Lower leg skin (tissue), 4 donors: Measurements from ENCODE around the gene TENT4A. TPM values are rescaled to one million over a fixed set of nuclear protein-coding genes. Genes with fewer than 3 reads are reported as not detected.

Source experiments
- DNase-seq, 2 donors: peaks; one replicate each; pipeline ENCODE4 v3.0.0-alpha.2; 2019; ENCODE audit warnings: low spot score in 2 of 2
- H3K4me3 ChIP-seq: fragments of 200-600 bp; sonication (generic); 2 replicates; pipeline ENCODE4 v1.5.1; 2017; ENCODE audit warnings: mild to moderate bottlenecking, low read depth; ENCODE audit not compliant: poor library complexity, severe bottlenecking
- CTCF ChIP-seq, 3 donors: fragments of 450-650 bp; IDR thresholded peaks; one replicate each; pipeline ENCODE4 v1.5.1; 2016; ENCODE audit warnings: antibody characterized with exemption in 3 of 3, mild to moderate bottlenecking in 3 of 3, moderate library complexity in 2 of 3
- POLR2A ChIP-seq, 2 donors: fragments of 450-650 bp; IDR thresholded peaks; one replicate each; pipeline ENCODE4 v1.6.1; 2016 to 2017; ENCODE audit warnings: antibody characterized with exemption in 2 of 2, mild to moderate bottlenecking in 1 of 2, moderate library complexity in 1 of 2
- WGBS, 2 donors: methylation state at CpG; one replicate each; pipeline ENCODE4 v1.1.5; 2018; 5-methylcytosine and 5-hydroxymethylcytosine counted together
- intact Hi-C: fragments of 100-400 bp; cut with DNase I; formaldehyde crosslinking; loops from one replicate; pipeline ENCODE4 v1.15.0; 2023; ENCODE audit warnings: low total_unique reads
- total RNA-seq, 4 donors: library from RNA; depleted of rRNA; stranded (reverse); fragments of >200 nt; gene quantifications; one replicate each; pipeline ENCODE4 v1.1.0, GENCODE V29; 2016

The TENT4A gene
- total RNA-seq, 4 donors from 2014 or later = 12.9 to 51.6 (median 21.6) TPM

GRCh38 chr5:6739603-6740002 is 26.4 kb downstream of the TENT4A start:
- no peak overlapping the region for H3K4me3 ChIP-seq
- intact Hi-C loops = no loop called here
- WGBS, 2 donors = 90 to 92% methylated on average over 15 of the region's 15 CpGs
- no peak for TF ChIP-seq POLR2A (IDR thresholded peaks at IDR 0.05)
- TF ChIP-seq CTCF (IDR thresholded peaks at IDR 0.05) = no peak
- peak in 1 of 2 donors; percentile 76 for DNase-seq

- DNase-seq = peak in 1 of 2 donors; percentile 80
- TF ChIP-seq POLR2A (IDR thresholded peaks at IDR 0.05) (no peak), CTCF (IDR thresholded peaks at IDR 0.05) (no peak)
- intact Hi-C loops = no loop called here
- no peak overlapping the region for H3K4me3 ChIP-seq
- WGBS, 2 donors = 90 to 92% methylated on average over 12 of the region's 12 CpGs
Measured at GRCh38 chr5:6740586-6741150, 27.4 kb downstream of the TENT4A start.

- 87 to 90% methylated on average over 13 of the region's 13 CpGs for WGBS, 2 donors
- peak in 1 of 2 donors; percentile 74 for DNase-seq
- intact Hi-C loops = no loop called here
Measured at GRCh38 chr5:6742081-6742758, 29.0 kb downstream of the TENT4A start.

GRCh38 chr5:6743161-6743560 is 29.9 kb downstream of the TENT4A start:
- DNase-seq = no peak
- intact Hi-C loops = no loop called here
- H3K4me3 ChIP-seq = no peak overlapping the region
- WGBS, 2 donors = 82 to 85% methylated on average over 10 of the region's 10 CpGs
- TF ChIP-seq CTCF (IDR thresholded peaks at IDR 0.05) = no peak

More at GRCh38 chr5:6742081-6742758, 29.0 kb downstream of the TENT4A start:
- no peak overlapping the region for H3K4me3 ChIP-seq
- TF ChIP-seq CTCF (IDR thresholded peaks at IDR 0.05) = no peak

GRCh38 chr5:6744841-6745705 is 31.8 kb downstream of the TENT4A start:
- 71 to 75% methylated on average over 12 of the region's 12 CpGs for WGBS, 2 donors
- intact Hi-C loops = no loop called here

More at GRCh38 chr5:6744841-6745705, 31.8 kb downstream of the TENT4A start:
- no peak overlapping the region for H3K4me3 ChIP-seq
- TF ChIP-seq CTCF (IDR thresholded peaks at IDR 0.05) = no peak
- TF ChIP-seq POLR2A (IDR thresholded peaks at IDR 0.05) = no peak
- DNase-seq = peak in 1 of 2 donors; percentile 78
